ENCODE measurements around the gene IFT52.

DNA sequence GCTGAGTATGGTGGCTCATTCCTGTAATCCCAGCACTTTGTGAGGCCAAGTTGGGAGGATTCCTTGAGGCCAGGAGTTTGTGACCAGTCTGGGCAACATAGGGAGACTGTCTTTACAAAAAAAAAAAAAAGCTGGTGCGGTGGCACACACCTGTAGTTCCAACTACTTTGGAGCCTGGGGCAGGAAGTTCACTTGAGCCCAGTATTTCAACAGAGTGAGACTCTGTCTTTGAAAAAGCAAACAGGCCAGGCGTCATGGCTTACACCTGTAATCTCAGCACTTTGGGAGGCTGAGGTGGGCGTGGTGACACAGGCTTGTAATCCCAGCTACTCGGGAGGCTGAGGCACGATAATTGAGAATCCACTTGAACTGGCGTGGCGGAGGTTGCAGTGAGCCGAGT lies 104.8 kb downstream of the IFT52 start:
- TF ChIP-seq, protein P1, sequence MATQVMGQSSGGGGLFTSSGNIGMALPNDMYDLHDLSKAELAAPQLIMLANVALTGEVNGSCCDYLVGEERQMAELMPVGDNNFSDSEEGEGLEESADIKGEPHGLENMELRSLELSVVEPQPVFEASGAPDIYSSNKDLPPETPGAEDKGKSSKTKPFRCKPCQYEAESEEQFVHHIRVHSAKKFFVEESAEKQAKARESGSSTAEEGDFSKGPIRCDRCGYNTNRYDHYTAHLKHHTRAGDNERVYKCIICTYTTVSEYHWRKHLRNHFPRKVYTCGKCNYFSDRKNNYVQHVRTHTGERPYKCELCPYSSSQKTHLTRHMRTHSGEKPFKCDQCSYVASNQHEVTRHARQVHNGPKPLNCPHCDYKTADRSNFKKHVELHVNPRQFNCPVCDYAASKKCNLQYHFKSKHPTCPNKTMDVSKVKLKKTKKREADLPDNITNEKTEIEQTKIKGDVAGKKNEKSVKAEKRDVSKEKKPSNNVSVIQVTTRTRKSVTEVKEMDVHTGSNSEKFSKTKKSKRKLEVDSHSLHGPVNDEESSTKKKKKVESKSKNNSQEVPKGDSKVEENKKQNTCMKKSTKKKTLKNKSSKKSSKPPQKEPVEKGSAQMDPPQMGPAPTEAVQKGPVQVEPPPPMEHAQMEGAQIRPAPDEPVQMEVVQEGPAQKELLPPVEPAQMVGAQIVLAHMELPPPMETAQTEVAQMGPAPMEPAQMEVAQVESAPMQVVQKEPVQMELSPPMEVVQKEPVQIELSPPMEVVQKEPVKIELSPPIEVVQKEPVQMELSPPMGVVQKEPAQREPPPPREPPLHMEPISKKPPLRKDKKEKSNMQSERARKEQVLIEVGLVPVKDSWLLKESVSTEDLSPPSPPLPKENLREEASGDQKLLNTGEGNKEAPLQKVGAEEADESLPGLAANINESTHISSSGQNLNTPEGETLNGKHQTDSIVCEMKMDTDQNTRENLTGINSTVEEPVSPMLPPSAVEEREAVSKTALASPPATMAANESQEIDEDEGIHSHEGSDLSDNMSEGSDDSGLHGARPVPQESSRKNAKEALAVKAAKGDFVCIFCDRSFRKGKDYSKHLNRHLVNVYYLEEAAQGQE (IDR thresholded peaks at IDR 0.05; ENCODE audit: low read depth): no peak
- TF ChIP-seq RAD21 (IDR thresholded peaks at IDR 0.05; ENCODE audit: low read depth) (no peak), TEAD4 (IDR thresholded peaks at IDR 0.05) (no peak), EGR1 (IDR thresholded peaks at IDR 0.05) (no peak), TCF12 (IDR thresholded peaks at IDR 0.05; ENCODE audit: low read depth) (no peak), YY1 (IDR thresholded peaks at IDR 0.05; ENCODE audit: low read depth) (no peak), TAF1 (IDR thresholded peaks at IDR 0.05; ENCODE audit: low read depth) (no peak), EP300 (IDR thresholded peaks at IDR 0.05; ENCODE audit: borderline replicate concordance) (no peak), CREB1 (IDR thresholded peaks at IDR 0.05; ENCODE audit: low read depth) (no peak), ZBTB7A (IDR thresholded peaks at IDR 0.05; ENCODE audit: low read depth) (no peak), FOXM1 (IDR thresholded peaks at IDR 0.05; ENCODE audit: borderline replicate concordance, low read depth) (no peak)
- TF ChIP-seq, protein P2, sequence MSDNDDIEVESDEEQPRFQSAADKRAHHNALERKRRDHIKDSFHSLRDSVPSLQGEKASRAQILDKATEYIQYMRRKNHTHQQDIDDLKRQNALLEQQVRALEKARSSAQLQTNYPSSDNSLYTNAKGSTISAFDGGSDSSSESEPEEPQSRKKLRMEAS (IDR thresholded peaks at IDR 0.05): no peak
- TF ChIP-seq, protein P3, sequence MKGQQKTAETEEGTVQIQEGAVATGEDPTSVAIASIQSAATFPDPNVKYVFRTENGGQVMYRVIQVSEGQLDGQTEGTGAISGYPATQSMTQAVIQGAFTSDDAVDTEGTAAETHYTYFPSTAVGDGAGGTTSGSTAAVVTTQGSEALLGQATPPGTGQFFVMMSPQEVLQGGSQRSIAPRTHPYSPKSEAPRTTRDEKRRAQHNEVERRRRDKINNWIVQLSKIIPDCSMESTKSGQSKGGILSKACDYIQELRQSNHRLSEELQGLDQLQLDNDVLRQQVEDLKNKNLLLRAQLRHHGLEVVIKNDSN (IDR thresholded peaks at IDR 0.05): no peak
